ENCODE data around the gene FILIP1L.

FILIP1L gene

GRCh38 chr3:100149130-100149529 lies 34.8 kb upstream of the FILIP1L start:
- H3K4me3 Mint-ChIP-seq: no peak overlapping the region
- H3K9me3 Mint-ChIP-seq: no peaks in the 10 kb centered on the region
- no peaks in the 10 kb centered on the region for H3K27me3 Mint-ChIP-seq
- peak overlapping the region; percentile 0 for H3K27ac Mint-ChIP-seq (ENCODE audit: low read depth)
- no peaks in the 10 kb centered on the region for H3K4me1 Mint-ChIP-seq
- peaks cover 3% of the 10 kb centered on the region for H3K36me3 Mint-ChIP-seq (ENCODE audit: insufficient read depth)
- no peak for DNase-seq (ENCODE audit: low spot score in 2 of 2)
- ATAC-seq (replicated peaks; ENCODE audit: extremely low read depth, poor library complexity, severe bottlenecking): no peak

GRCh38 chr3:100144255-100144866 lies 30.1 kb upstream of the FILIP1L start:
- Mint-ChIP-seq H3K4me1 (no peaks in the 10 kb centered on the region), H3K27me3 (no peaks in the 10 kb centered on the region), H3K9me3 (no peaks in the 10 kb centered on the region), H3K27ac (ENCODE audit: low read depth) (no peak overlapping the region), H3K4me3 (no peak overlapping the region), H3K36me3 (ENCODE audit: insufficient read depth) (peaks cover 3% of the 10 kb centered on the region)
- ATAC-seq (replicated peaks; ENCODE audit: extremely low read depth, poor library complexity, severe bottlenecking) (no peak), DNase-seq (ENCODE audit: low spot score in 2 of 2) (no peak)

- no peaks in the 10 kb centered on the region for H3K36me3 Mint-ChIP-seq (ENCODE audit: insufficient read depth)
- ATAC-seq (replicated peaks; ENCODE audit: extremely low read depth, poor library complexity, severe bottlenecking): no peak
- H3K27ac Mint-ChIP-seq (ENCODE audit: low read depth): no peak overlapping the region
- no peaks in the 10 kb centered on the region for H3K9me3 Mint-ChIP-seq
- no peaks in the 10 kb centered on the region for H3K4me1 Mint-ChIP-seq
- no peak for DNase-seq (ENCODE audit: low spot score in 2 of 2)
- H3K27me3 Mint-ChIP-seq: no peaks in the 10 kb centered on the region
- no peak overlapping the region for H3K4me3 Mint-ChIP-seq
Observed at GRCh38 chr3:100141586-100141985, 27.3 kb upstream of the FILIP1L start.

- no peaks in the 10 kb centered on the region for H3K9me3 Mint-ChIP-seq
- H3K27me3 Mint-ChIP-seq: no peaks in the 10 kb centered on the region
- H3K36me3 Mint-ChIP-seq (ENCODE audit: insufficient read depth): peaks cover under 1% of the 10 kb centered on the region
- no peak overlapping the region for H3K27ac Mint-ChIP-seq (ENCODE audit: low read depth)
- ATAC-seq (replicated peaks; ENCODE audit: extremely low read depth, poor library complexity, severe bottlenecking) (no peak), DNase-seq (ENCODE audit: low spot score in 2 of 2) (no peak)
- H3K4me3 Mint-ChIP-seq: no peak overlapping the region
- no peaks in the 10 kb centered on the region for H3K4me1 Mint-ChIP-seq
Observed at GRCh38 chr3:100140976-100141375, 26.7 kb upstream of the FILIP1L start.

GRCh38 chr3:100136921-100137320 lies 22.6 kb upstream of the FILIP1L start:
- H3K36me3 Mint-ChIP-seq (ENCODE audit: insufficient read depth): peaks cover 2% of the 10 kb centered on the region
- ATAC-seq (replicated peaks; ENCODE audit: extremely low read depth, poor library complexity, severe bottlenecking) (no peak), DNase-seq (ENCODE audit: low spot score in 2 of 2) (no peak)
- no peaks in the 10 kb centered on the region for H3K4me1 Mint-ChIP-seq
- no peaks in the 10 kb centered on the region for H3K27me3 Mint-ChIP-seq
- no peaks in the 10 kb centered on the region for H3K9me3 Mint-ChIP-seq
- no peak overlapping the region for H3K27ac Mint-ChIP-seq (ENCODE audit: low read depth)
- H3K4me3 Mint-ChIP-seq: no peak overlapping the region

- H3K4me1 Mint-ChIP-seq: no peaks in the 10 kb centered on the region
- ATAC-seq (replicated peaks; ENCODE audit: extremely low read depth, poor library complexity, severe bottlenecking) (no peak), DNase-seq (ENCODE audit: low spot score in 2 of 2) (no peak)
- peaks cover 2% of the 10 kb centered on the region for H3K36me3 Mint-ChIP-seq (ENCODE audit: insufficient read depth)
- no peaks in the 10 kb centered on the region for H3K9me3 Mint-ChIP-seq
- H3K27ac Mint-ChIP-seq (ENCODE audit: low read depth): no peak overlapping the region
- H3K27me3 Mint-ChIP-seq: no peaks in the 10 kb centered on the region
- no peak overlapping the region for H3K4me3 Mint-ChIP-seq
Observed at GRCh38 chr3:100131241-100131640, 16.9 kb upstream of the FILIP1L start.

GRCh38 chr3:100129941-100130340 lies 15.6 kb upstream of the FILIP1L start:
- no peak for DNase-seq (ENCODE audit: low spot score in 2 of 2)
- no peak for ATAC-seq (replicated peaks; ENCODE audit: extremely low read depth, poor library complexity, severe bottlenecking)
- Mint-ChIP-seq H3K4me3 (no peak overlapping the region), H3K9me3 (no peaks in the 10 kb centered on the region), H3K27me3 (no peaks in the 10 kb centered on the region), H3K4me1 (no peaks in the 10 kb centered on the region), H3K27ac (ENCODE audit: low read depth) (no peak overlapping the region), H3K36me3 (ENCODE audit: insufficient read depth) (no peaks in the 10 kb centered on the region)

- no peaks in the 10 kb centered on the region for H3K27me3 Mint-ChIP-seq
- H3K4me1 Mint-ChIP-seq: no peaks in the 10 kb centered on the region
- ATAC-seq (replicated peaks; ENCODE audit: extremely low read depth, poor library complexity, severe bottlenecking) (no peak), DNase-seq (ENCODE audit: low spot score in 2 of 2) (no peak)
- H3K9me3 Mint-ChIP-seq: no peaks in the 10 kb centered on the region
- no peak overlapping the region for H3K4me3 Mint-ChIP-seq
- H3K36me3 Mint-ChIP-seq (ENCODE audit: insufficient read depth): no peaks in the 10 kb centered on the region
- no peak overlapping the region for H3K27ac Mint-ChIP-seq (ENCODE audit: low read depth)
Observed at GRCh38 chr3:100128565-100128964, 14.3 kb upstream of the FILIP1L start.

- no peaks in the 10 kb centered on the region for H3K27me3 Mint-ChIP-seq
- H3K36me3 Mint-ChIP-seq (ENCODE audit: insufficient read depth): no peaks in the 10 kb centered on the region
- no peak overlapping the region for H3K27ac Mint-ChIP-seq (ENCODE audit: low read depth)
- DNase-seq (ENCODE audit: low spot score in 2 of 2) (no peak), ATAC-seq (replicated peaks; ENCODE audit: extremely low read depth, poor library complexity, severe bottlenecking) (no peak)
- H3K4me3 Mint-ChIP-seq: no peak overlapping the region
- H3K4me1 Mint-ChIP-seq: no peaks in the 10 kb centered on the region
- H3K9me3 Mint-ChIP-seq: no peaks in the 10 kb centered on the region
Observed at GRCh38 chr3:100127792-100128191, 13.5 kb upstream of the FILIP1L start.

- Mint-ChIP-seq H3K36me3 (ENCODE audit: insufficient read depth) (no peaks in the 10 kb centered on the region), H3K4me3 (no peak overlapping the region), H3K27ac (ENCODE audit: low read depth) (no peak overlapping the region), H3K27me3 (no peaks in the 10 kb centered on the region), H3K4me1 (no peaks in the 10 kb centered on the region), H3K9me3 (no peaks in the 10 kb centered on the region)
- ATAC-seq (replicated peaks; ENCODE audit: extremely low read depth, poor library complexity, severe bottlenecking): no peak
- no peak for DNase-seq (ENCODE audit: low spot score in 2 of 2)
Observed at GRCh38 chr3:100125161-100125938, 11.0 kb upstream of the FILIP1L start.

GRCh38 chr3:100124201-100124761 lies 10.0 kb upstream of the FILIP1L start:
- no peaks in the 10 kb centered on the region for H3K9me3 Mint-ChIP-seq
- H3K27ac Mint-ChIP-seq (ENCODE audit: low read depth): no peak overlapping the region
- H3K4me3 Mint-ChIP-seq: no peak overlapping the region
- DNase-seq (ENCODE audit: low spot score in 2 of 2): no peak
- H3K36me3 Mint-ChIP-seq (ENCODE audit: insufficient read depth): no peaks in the 10 kb centered on the region
- ATAC-seq (replicated peaks; ENCODE audit: extremely low read depth, poor library complexity, severe bottlenecking): no peak
- H3K27me3 Mint-ChIP-seq: no peaks in the 10 kb centered on the region
- H3K4me1 Mint-ChIP-seq: no peaks in the 10 kb centered on the region

- H3K27me3 Mint-ChIP-seq: no peaks in the 10 kb centered on the region
- H3K27ac Mint-ChIP-seq (ENCODE audit: low read depth): no peak overlapping the region
- H3K4me1 Mint-ChIP-seq: no peaks in the 10 kb centered on the region
- no peaks in the 10 kb centered on the region for H3K9me3 Mint-ChIP-seq
- no peaks in the 10 kb centered on the region for H3K36me3 Mint-ChIP-seq (ENCODE audit: insufficient read depth)
- ATAC-seq (replicated peaks; ENCODE audit: extremely low read depth, poor library complexity, severe bottlenecking): no peak
- no peak overlapping the region for H3K4me3 Mint-ChIP-seq
- DNase-seq (ENCODE audit: low spot score in 2 of 2): no peak
Observed at GRCh38 chr3:100123112-100123511, 8.8 kb upstream of the FILIP1L start.

- Mint-ChIP-seq H3K27ac (ENCODE audit: low read depth) (no peak overlapping the region), H3K4me1 (no peaks in the 10 kb centered on the region), H3K9me3 (no peaks in the 10 kb centered on the region), H3K27me3 (no peaks in the 10 kb centered on the region), H3K36me3 (ENCODE audit: insufficient read depth) (no peaks in the 10 kb centered on the region), H3K4me3 (no peak overlapping the region)
- ATAC-seq (replicated peaks; ENCODE audit: extremely low read depth, poor library complexity, severe bottlenecking): no peak
- DNase-seq (ENCODE audit: low spot score in 2 of 2): no peak
Observed at GRCh38 chr3:100122321-100122720, 8.0 kb upstream of the FILIP1L start.
